CD14-positive monocyte (primary cell): ENCODE data around the gene RPS6KL1. TPM values are rescaled to one million over a fixed set of nuclear protein-coding genes. Genes with fewer than 3 reads are reported as not detected.
A peak's percentile ranks its signal among the peaks of the same experiment; 100 is the strongest.

Source experiments
- DNase-seq, 3 donors: peaks; one replicate each; pipeline ENCODE4 v3.0.0-alpha.2; 2011 to 2022
- H2AFZ ChIP-seq: 2 replicates; pipeline ENCODE4 v1.6.0; 2012; ENCODE audit warnings: mild to moderate bottlenecking, low read depth, low read length, inconsistent platforms; ENCODE audit not compliant: insufficient read depth, poor library complexity, severe bottlenecking
- H3K27ac ChIP-seq, 2 donors: 1 replicate in 1 of 2; 2 replicates in 1 of 2; pipeline ENCODE4 v1.5.1; 2012 to 2013; ENCODE audit warnings: low read length in 2 of 2, control low read depth in 1 of 2, inconsistent platforms in 1 of 2, low read depth in 1 of 2, mild to moderate bottlenecking in 1 of 2
- H3K27me3 ChIP-seq, 2 donors: one replicate each; pipeline versions ENCODE4 v1.6.0 to v1.6.1; 2011 to 2013; ENCODE audit warnings: low read length in 2 of 2; ENCODE audit not compliant: control insufficient read depth in 2 of 2, insufficient read depth in 2 of 2
- H3K36me3 ChIP-seq, 2 donors: replicated peaks in 1 of 2; 1 replicate in 1 of 2; 2 replicates in 1 of 2; pipeline versions ENCODE4 v1.5.1 to v1.6.1; 2012 to 2013; ENCODE audit warnings: low read length in 2 of 2, control low read depth in 1 of 2, inconsistent platforms in 1 of 2, mild to moderate bottlenecking in 1 of 2; ENCODE audit not compliant: insufficient read depth in 2 of 2, control insufficient read depth in 1 of 2
- H3K4me1 ChIP-seq, 2 donors: 1 replicate in 1 of 2; 2 replicates in 1 of 2; pipeline versions ENCODE4 v1.5.1 to v1.6.1; 2012 to 2013; ENCODE audit warnings: low read length in 2 of 2, control low read depth in 1 of 2, inconsistent platforms in 1 of 2, mild to moderate bottlenecking in 1 of 2, moderate library complexity in 1 of 2; ENCODE audit not compliant: insufficient read depth in 2 of 2, control insufficient read depth in 1 of 2
- H3K4me2 ChIP-seq: replicated peaks from 2 replicates; pipeline ENCODE3; 2012; ENCODE audit warnings: low read length, moderate library complexity, mild to moderate bottlenecking; ENCODE audit not compliant: poor library complexity, severe bottlenecking; ENCODE audit errors: extremely low read depth
- H3K4me3 ChIP-seq, 3 experiments: fragments of 200-600 bp in 1 of 3; sonication (generic) in 1 of 3; replicated peaks in 1 of 3; 1 replicate in 2 of 3; 2 replicates in 1 of 3; pipeline ENCODE4 v1.5.1; 2011 to 2013; ENCODE audit warnings: low read length in 3 of 3, mild to moderate bottlenecking in 3 of 3, control low read depth in 2 of 3, low read depth in 2 of 3, inconsistent platforms in 1 of 3, moderate library complexity in 1 of 3
- H3K79me2 ChIP-seq: 2 replicates; pipeline ENCODE4 v1.6.0; 2012; ENCODE audit warnings: mild to moderate bottlenecking, control low read depth, inconsistent platforms, low read length, moderate library complexity; ENCODE audit not compliant: insufficient read depth
- H3K9ac ChIP-seq: 2 replicates; pipeline ENCODE4 v1.6.0; 2017; ENCODE audit warnings: low read length, mild to moderate bottlenecking; ENCODE audit not compliant: insufficient read depth, poor library complexity, severe bottlenecking
- H3K9me3 ChIP-seq, 2 donors: replicated peaks in 1 of 2; 1 replicate in 1 of 2; 2 replicates in 1 of 2; pipeline versions ENCODE4 v1.5.1 to v1.6.1; 2012 to 2013; ENCODE audit warnings: low read length in 2 of 2, control low read depth in 1 of 2; ENCODE audit not compliant: control insufficient read depth in 1 of 2, insufficient read depth in 1 of 2
- H4K20me1 ChIP-seq: 2 replicates; pipeline ENCODE4 v1.6.0; 2012; ENCODE audit warnings: mild to moderate bottlenecking, low read length, control low read depth, moderate library complexity; ENCODE audit not compliant: insufficient read depth
- H3K27ac Mint-ChIP-seq, 7 donors: one replicate each; pipeline ENCODE4 v1.8.0; 2020; ENCODE audit warnings: mild to moderate bottlenecking in 7 of 7, mixed read lengths in 7 of 7, moderate library complexity in 6 of 7, inconsistent platforms in 2 of 7
- H3K27me3 Mint-ChIP-seq, 3 donors: one replicate each; pipeline ENCODE4 v1.8.0; 2021 to 2022; ENCODE audit warnings: low read depth in 3 of 3, mild to moderate bottlenecking in 3 of 3, mixed read lengths in 3 of 3, moderate library complexity in 3 of 3, inconsistent platforms in 1 of 3
- H3K36me3 Mint-ChIP-seq, 2 donors: one replicate each; pipeline ENCODE4 v1.8.0; 2020; ENCODE audit warnings: mixed read lengths in 2 of 2, inconsistent platforms in 1 of 2, mild to moderate bottlenecking in 1 of 2
- H3K4me1 Mint-ChIP-seq: one replicate; pipeline ENCODE4 v1.8.0; 2020; ENCODE audit warnings: mild to moderate bottlenecking, mixed read lengths
- H3K4me3 Mint-ChIP-seq, 2 donors: one replicate each; pipeline ENCODE4 v1.8.0; 2020; ENCODE audit warnings: mild to moderate bottlenecking in 2 of 2, mixed read lengths in 2 of 2, moderate library complexity in 1 of 2
- H3K9me3 Mint-ChIP-seq, 7 donors: one replicate each; pipeline ENCODE4 v1.8.0; 2020 to 2022; ENCODE audit warnings: mixed read lengths in 7 of 7, mild to moderate bottlenecking in 6 of 7, moderate library complexity in 6 of 7, inconsistent platforms in 2 of 7
- CTCF ChIP-seq: fragments of 200-600 bp; IDR thresholded peaks from one replicate; pipeline ENCODE4 v1.8.0; 2022; ENCODE audit warnings: antibody characterized with exemption, mild to moderate bottlenecking
- WGBS: methylation state at CpG from one replicate; pipeline ENCODE4 v1.1.5; 2013; ENCODE audit warnings: missing lambda C conversion rate; ENCODE audit not compliant: insufficient coverage; 5-methylcytosine and 5-hydroxymethylcytosine counted together
- intact Hi-C, 2 donors: fragments of 100-400 bp; cut with micrococcal nuclease; formaldehyde crosslinking; loops; one replicate each; pipeline versions ENCODE4 v1.15.0 to v1.15.1; 2023
- polyA plus RNA-seq, 3 donors: library from polyadenylated mRNA; depleted of rRNA in 1 of 3; unstranded in 2 of 3; stranded (reverse) in 1 of 3; fragments of 300-500 nt in 2 of 3; fragments of >200 nt in 1 of 3; fragmentation: Illumina TruSeq in 2 of 3; gene quantifications; 1 replicate in 2 of 3; 2 replicates in 1 of 3; pipeline ENCODE4 v1.2.3, GENCODE V29; 2012 to 2021

RPS6KL1 gene
- polyA plus RNA-seq, 3 donors = 0.13 TPM; not detected in 2

- peak in 2 of 3 donors; percentile 32 to 43 for DNase-seq
- 80% methylated on average over 6 of the region's 10 CpGs for WGBS
- no peak overlapping the region for H3K4me3 Mint-ChIP-seq
Measured at GRCh38 chr14:74938531-74939495, 15.8 kb upstream of the RPS6KL1 start.

GRCh38 chr14:74937171-74937570 is 14.1 kb upstream of the RPS6KL1 start:
- Mint-ChIP-seq H3K27me3 (peaks cover 4 to 10% (median 5%) of the 10 kb centered on the region in 3 donors), H3K36me3 (no peaks in the 10 kb centered on the region), H3K27ac (no peak overlapping the region), H3K4me1 (peaks cover 52% of the 10 kb centered on the region), H3K9me3 (peaks cover 0 to 5% (median 1%) of the 10 kb centered on the region in 7 donors), H3K4me3 (no peak overlapping the region)
- Histone ChIP-seq H3K79me2 (no peaks in the 10 kb centered on the region), H3K4me2 (no peak overlapping the region), H3K9ac (no peak overlapping the region), H3K4me3 (no peak overlapping the region), H3K4me1 (peaks cover 41 to 46% of the 10 kb centered on the region in 2 donors), H3K27ac (no peak overlapping the region), H3K27me3 (no peaks in the 10 kb centered on the region), H4K20me1 (no peaks in the 10 kb centered on the region), H3K9me3 (no peaks in the 10 kb centered on the region), H2AFZ (no peak overlapping the region), H3K36me3 (no peaks in the 10 kb centered on the region)
- no peak for TF ChIP-seq CTCF
- no peak for DNase-seq
- intact Hi-C loops = no loop called here
- WGBS = no CpG with 5 or more reads among the region's 2 CpGs

More at GRCh38 chr14:74938531-74939495, 15.8 kb upstream of the RPS6KL1 start:
- H3K27me3 ChIP-seq = no peaks in the 10 kb centered on the region
- H3K9ac ChIP-seq = no peak overlapping the region
- H3K4me2 ChIP-seq = no peak overlapping the region
- Mint-ChIP-seq H3K27ac (peak overlapping the region; percentile 54 to 97 (median 96)), H3K27me3 (peaks cover 1 to 6% (median 2%) of the 10 kb centered on the region in 3 donors), H3K4me1 (peaks cover 61% of the 10 kb centered on the region), H3K9me3 (peaks cover 0 to 5% (median 1%) of the 10 kb centered on the region in 7 donors), H3K36me3 (no peaks in the 10 kb centered on the region)
- intact Hi-C loops = no loop called here
- no peak overlapping the region for H2AFZ ChIP-seq
- no peaks in the 10 kb centered on the region for H3K79me2 ChIP-seq
- peaks cover 51 to 52% of the 10 kb centered on the region in 2 donors for H3K4me1 ChIP-seq
- no peaks in the 10 kb centered on the region for H3K9me3 ChIP-seq
- no peak overlapping the region for H3K4me3 ChIP-seq
- H3K27ac ChIP-seq = peak overlapping the region; percentile 84 to 92
- H4K20me1 ChIP-seq = no peaks in the 10 kb centered on the region
- H3K36me3 ChIP-seq = no peaks in the 10 kb centered on the region
- no peak for TF ChIP-seq CTCF
